GM10847 (cell line): Measurements from ENCODE around the gene WWOX.

Experiments used
- POLR2A ChIP-seq: IDR thresholded peaks from 2 replicates; pipeline ENCODE4 v1.6.1; 2011; ENCODE audit not compliant: insufficient read length; ENCODE audit errors: extremely low read depth

The WWOX gene

DNA sequence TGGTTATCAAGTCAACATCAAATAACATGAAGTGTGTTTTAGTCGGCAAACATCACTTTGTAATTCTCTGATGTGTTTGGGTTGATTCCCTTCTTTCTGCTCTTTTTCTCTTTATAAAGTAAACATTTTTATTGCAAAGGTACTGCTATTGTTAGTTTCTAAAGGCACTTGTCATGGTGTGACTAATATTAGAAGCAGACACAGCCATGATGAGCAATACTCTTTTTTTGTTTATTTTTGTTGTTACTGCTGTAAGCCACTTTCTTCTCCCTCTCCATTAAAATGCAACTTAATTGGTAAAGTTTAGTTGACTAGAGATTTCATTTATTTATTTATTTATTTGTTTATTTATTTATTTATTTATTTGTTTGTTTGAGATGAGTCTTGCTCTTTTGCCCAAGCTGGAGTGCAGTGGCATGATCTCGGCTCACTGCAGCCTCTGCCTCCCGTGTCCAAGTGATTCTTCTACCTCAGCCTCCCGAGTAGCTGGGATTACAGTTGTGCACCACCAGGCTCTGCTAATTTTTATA lies 424.7 kb downstream of the WWOX start:
- no peak for TF ChIP-seq POLR2A

GRCh38 chr16:78528265-78528664 lies 428.8 kb downstream of the WWOX start:
- no peak for TF ChIP-seq POLR2A

GRCh38 chr16:78529881-78530280 lies 430.4 kb downstream of the WWOX start:
- no peak for TF ChIP-seq POLR2A

- TF ChIP-seq POLR2A, result no peak
Observed at GRCh38 chr16:78530283-78530682, 430.8 kb downstream of the WWOX start.

DNA sequence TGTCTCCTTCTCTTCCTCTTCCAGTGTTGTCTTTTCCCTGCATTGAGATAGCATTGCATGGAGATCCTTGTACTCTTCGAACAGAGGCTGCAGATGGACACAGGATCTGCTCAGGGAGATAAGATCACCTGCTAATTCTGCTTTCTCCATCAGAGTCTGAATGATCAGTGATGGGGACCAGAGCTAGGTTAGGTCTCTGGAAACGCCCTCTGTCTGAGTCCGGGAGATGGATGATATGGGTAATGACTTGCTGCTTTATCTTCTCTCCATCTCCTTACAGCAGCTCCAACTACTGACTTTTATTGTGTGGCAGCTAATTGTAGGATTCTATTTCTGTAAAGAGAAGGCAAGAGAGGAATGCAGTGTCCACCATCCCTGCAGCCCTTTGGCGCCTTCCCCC lies 435.6 kb downstream of the WWOX start:
- no peak for TF ChIP-seq POLR2A

DNA sequence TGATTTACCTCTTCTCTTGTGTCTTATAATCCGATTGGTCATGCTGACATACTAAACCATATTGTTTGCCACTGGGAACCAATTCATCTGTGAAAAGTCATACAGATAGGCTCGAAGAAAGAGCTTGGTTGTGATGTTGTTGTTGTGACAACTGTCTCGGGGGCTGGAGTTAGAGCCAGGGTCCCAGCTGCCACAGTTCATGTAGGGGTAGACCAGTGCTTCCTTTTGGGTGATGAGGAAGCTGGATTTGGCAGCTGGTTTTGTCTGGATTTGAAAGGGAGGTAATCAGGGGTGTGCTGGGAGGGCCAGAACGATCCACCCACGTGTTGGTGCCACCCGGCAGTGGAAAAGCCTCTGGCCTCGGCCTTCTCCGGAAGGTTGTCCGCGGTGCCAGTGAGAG lies 438.1 kb downstream of the WWOX start:
- no peak for TF ChIP-seq POLR2A

- no peak for TF ChIP-seq POLR2A
Observed at GRCh38 chr16:78538292-78538691, 438.8 kb downstream of the WWOX start.

- no peak for TF ChIP-seq POLR2A
Observed at GRCh38 chr16:78538919-78539318, 439.5 kb downstream of the WWOX start.

DNA sequence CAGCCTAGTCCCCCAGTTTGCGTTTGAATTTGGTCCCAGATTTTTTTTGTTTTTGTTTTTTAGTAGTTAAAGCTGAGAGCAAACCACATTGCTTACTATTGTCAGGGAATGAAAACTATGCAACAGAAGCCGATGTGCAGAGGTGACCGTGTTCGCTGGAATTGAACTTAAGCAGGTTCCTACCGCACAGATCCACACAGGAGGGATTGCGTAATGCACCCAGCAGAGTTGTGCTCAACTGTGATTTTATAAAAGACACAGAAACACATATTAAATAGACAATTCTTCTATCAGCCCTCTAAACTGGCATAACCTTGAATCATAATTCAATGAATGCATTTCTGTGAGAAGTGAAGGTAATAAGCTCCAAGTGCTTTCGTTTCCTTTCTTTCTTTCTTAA lies 443.0 kb downstream of the WWOX start:
- TF ChIP-seq POLR2A, result no peak

DNA sequence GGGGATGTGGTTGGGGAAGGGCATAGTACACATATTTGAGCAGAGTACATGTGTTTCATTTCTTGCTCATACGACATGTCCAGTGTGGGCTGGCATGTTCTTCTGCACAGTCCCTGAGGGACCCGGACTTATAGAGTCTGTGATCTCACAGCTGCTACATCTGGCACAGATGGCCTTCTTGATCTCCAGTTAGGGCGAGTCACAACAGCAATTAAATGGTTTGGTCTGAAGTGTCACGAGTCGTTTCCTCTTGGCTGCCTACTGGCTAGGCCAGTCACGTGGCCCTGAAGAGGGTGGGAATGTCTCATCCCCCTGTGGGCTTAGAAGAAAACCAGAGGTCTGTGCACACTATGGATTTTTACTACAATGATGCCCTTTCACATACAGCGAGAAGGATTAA lies 443.6 kb downstream of the WWOX start:
- TF ChIP-seq POLR2A, result no peak

GRCh38 chr16:78549366-78549765 lies 449.9 kb downstream of the WWOX start:
- no peak for TF ChIP-seq POLR2A

- TF ChIP-seq POLR2A, result no peak
Observed at GRCh38 chr16:78551487-78552085, 452.1 kb downstream of the WWOX start.

GRCh38 chr16:78552106-78552675 lies 452.7 kb downstream of the WWOX start:
- no peak for TF ChIP-seq POLR2A

DNA sequence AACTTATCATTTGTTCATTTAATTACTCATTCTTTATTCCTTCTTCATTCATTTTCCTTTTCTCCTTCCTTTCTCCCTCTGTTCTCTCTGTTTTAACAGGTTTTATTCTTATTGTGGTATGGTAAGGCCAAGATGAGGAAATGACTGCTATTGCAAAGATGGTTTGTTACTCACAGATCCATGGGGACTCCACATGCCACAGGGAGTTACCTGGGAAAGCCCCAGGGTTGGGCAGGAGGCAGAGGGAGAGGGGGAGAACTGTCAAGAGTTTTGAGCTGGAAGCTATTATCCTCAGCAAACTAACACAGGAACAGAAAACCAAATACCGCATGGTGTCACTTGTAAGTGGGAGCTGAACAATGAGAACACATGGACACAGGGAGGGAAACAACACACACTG lies 453.3 kb downstream of the WWOX start:
- TF ChIP-seq POLR2A, result no peak

DNA sequence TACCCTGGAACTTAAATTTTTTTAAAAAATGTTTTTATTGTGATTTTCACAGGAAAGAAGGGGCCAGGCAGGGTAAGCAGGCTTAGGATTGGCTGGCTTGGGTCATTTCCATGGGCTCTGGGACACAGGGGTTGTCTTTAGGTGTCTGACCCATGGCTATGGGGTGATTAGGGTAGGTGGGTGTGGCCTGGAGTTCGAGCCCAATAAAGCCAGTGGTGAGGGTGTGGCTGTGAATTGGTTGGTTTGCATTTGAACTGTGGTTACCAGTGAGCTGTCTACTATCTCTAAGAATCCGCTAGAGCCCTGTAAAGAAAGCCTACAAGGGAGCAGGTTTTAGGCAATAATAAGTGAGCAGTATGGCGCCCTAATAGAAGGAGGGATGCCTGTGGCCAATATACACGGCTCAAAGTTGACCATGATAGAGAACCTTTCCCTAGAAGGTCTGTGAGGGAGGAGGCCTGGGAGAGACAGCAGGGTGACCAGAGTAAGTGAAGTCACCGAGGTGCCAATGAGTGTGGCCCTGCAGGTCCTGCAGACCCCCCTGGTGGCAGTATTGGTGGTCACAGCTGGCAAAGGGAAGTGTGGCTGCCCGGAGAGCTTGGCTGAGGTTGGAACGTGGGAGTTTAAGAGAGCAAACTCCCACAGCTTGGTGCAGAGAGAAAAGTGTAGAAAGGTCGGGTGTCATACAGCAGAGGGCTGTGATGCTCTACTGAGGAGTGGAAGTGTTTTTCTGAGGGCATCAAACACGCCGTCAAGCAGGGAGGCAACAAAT lies 454.0 kb downstream of the WWOX start:
- no peak for TF ChIP-seq POLR2A

DNA sequence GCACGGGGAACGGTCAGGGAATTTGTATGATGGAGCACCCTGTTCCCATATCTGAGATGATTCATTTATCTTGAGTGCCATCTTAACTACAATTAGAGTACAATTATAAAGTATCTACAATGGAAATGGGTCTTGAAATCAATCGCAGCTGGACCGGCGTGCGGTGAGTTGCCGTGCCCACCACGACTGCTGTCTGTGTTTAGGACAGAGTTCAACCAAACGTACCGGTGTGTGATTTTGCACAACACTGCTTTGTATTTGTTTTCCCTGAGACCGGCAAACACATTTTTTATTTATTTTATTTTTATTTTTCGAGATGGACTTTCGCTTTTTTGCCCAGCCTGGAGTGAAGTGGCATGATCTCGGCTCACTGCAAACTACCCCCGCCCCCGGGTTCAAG lies 457.0 kb downstream of the WWOX start:
- TF ChIP-seq POLR2A, result no peak
